ENCODE measurements around the gene PLPP3. TPM values are rescaled to one million over a fixed set of nuclear protein-coding genes. Genes with fewer than 3 reads are reported as not detected.
A peak's percentile ranks its signal among the peaks of the same experiment; 100 is the strongest.

The PLPP3 gene
- total and polyA plus RNA-seq, 2 of the 8 experiments (the other 6 are each of a cell fraction or from before 2014, with no cell fraction given) = 33.2 to 42.0 TPM

- Histone ChIP-seq H3K4me1 (replicated peaks in 1 of 4; ENCODE audit: control insufficient read depth in 3 of 4, insufficient read depth in 4 of 4, low read length in 3 of 4) (peaks cover 5 to 15% (median 12%) of the 10 kb centered on the region in 4 experiments; a peak in 6 of 7 replicates), H3K23me2 (ENCODE audit: low read depth, low read length) (peaks cover 6% of the 10 kb centered on the region), H4K8ac (ENCODE audit: extremely low read depth, insufficient read depth, low read length) (no peak overlapping the region), H2AK5ac (ENCODE audit: low read depth, low read length) (no peak overlapping the region), H3K9ac (replicated peaks in 1 of 4; ENCODE audit: extremely low read depth in 1 of 4, low read depth in 3 of 4, low read length in 3 of 4) (peak overlapping the region in 3 of 4 experiments; percentile 54 to 78 (median 72); a peak in 5 of 7 replicates), H2AFZ (ENCODE audit: low read length) (no peak overlapping the region), H3K9me3 (ENCODE audit: insufficient read depth in 2 of 2, low read depth in 1 of 2, low read length in 1 of 2) (no peaks in the 10 kb centered on the region), H4K20me1 (replicated peaks in 1 of 2; ENCODE audit: control insufficient read depth in 1 of 2, insufficient read depth in 2 of 2, low read length in 2 of 2) (peaks cover 6% of the 10 kb centered on the region in 2 experiments), H4K5ac (ENCODE audit: insufficient read length, low read depth, low read length) (no peak overlapping the region), H3K79me2 (ENCODE audit: control insufficient read depth in 1 of 2, insufficient read depth in 2 of 2, low read length in 2 of 2) (peaks cover 50 to 68% of the 10 kb centered on the region in 2 experiments), H4K91ac (replicated peaks; ENCODE audit: insufficient read length, low read length) (no peak overlapping the region), H2BK15ac (ENCODE audit: low read length) (no peak overlapping the region), H3K27ac (ENCODE audit: low read depth, low read length) (no peak overlapping the region), H3K18ac (ENCODE audit: extremely low read depth, low read length) (peak overlapping the region; percentile 26; the same call in 1 of the 2 replicates), H3K56ac (replicated peaks; ENCODE audit: insufficient read length, low read depth, low read length) (no peak overlapping the region), H2BK120ac (replicated peaks; ENCODE audit: low read depth, low read length) (peak overlapping the region; percentile 8), H3K4me3 (ENCODE audit: extremely low read depth in 1 of 4, insufficient read depth in 2 of 4, low read depth in 3 of 4, low read length in 4 of 4) (peak overlapping the region; percentile 79 to 98 (median 93)), H3K4ac (replicated peaks; ENCODE audit: insufficient read length, low read depth, low read length) (no peak overlapping the region), H3K4me2 (ENCODE audit: insufficient read depth in 1 of 2, low read depth in 2 of 2, low read length in 2 of 2) (peak overlapping the region; percentile 77), H3K36me3 (ENCODE audit: control insufficient read depth in 2 of 4, insufficient read depth in 4 of 4, low read length in 3 of 4) (peaks cover 0 to 6% (median 0%) of the 10 kb centered on the region in 4 experiments; a peak in 1 of 8 replicates), H2BK5ac (ENCODE audit: low read depth, low read length) (no peak overlapping the region), H3K79me1 (ENCODE audit: low read depth, low read length) (no peaks in the 10 kb centered on the region), H2BK20ac (ENCODE audit: low read length) (0 out of 2 replicates have a peak overlapping the region, but pooled peaks have one; percentile 2), H3K14ac (ENCODE audit: insufficient read length) (no peak overlapping the region), H3K27me3 (replicated peaks in 1 of 4; ENCODE audit: control insufficient read depth in 3 of 4, extremely low read depth in 1 of 4, insufficient read depth in 3 of 4, low read length in 3 of 4) (no peaks in the 10 kb centered on the region), H2BK12ac (ENCODE audit: low read depth, low read length) (peak overlapping the region; percentile 62; the same call in 1 of the 2 replicates), H3K23ac (ENCODE audit: insufficient read length) (no peak overlapping the region)
- POLR2A ChIA-PET (ENCODE audit: partially characterized antibody) = interaction anchor here (0.7 to 4.4 kb wide), 18 partner anchors 8 to 399 kb away, joined by 3 to 30 read pairs (median 4); no protein-coding TSS in a partner anchor
- TF ChIP-seq HDAC2 (IDR thresholded peaks at IDR 0.05; ENCODE audit: borderline replicate concordance in 1 of 2, low read depth in 2 of 2, low read length in 2 of 2) (0 out of 4 replicates have a peak, but pooled peaks of 1 of the 2 experiments have one; percentile 15), POLR2AphosphoS5 (IDR thresholded peaks at IDR 0.05; ENCODE audit: low read depth, low read length) (no peak)
- no peak for DNase-seq (ENCODE audit: low read depth in 1 of 2, low spot score in 2 of 2)
- 4% methylated on average over 12 of the region's 12 CpGs; no CpG with 5 or more reads in 1 of the 2 experiments for WGBS, 2 experiments (ENCODE audit: extremely low coverage in 1 of 2, insufficient coverage in 1 of 2, insufficient read length in 1 of 2, insufficient replicate concordance in 2 of 2, low coverage in 1 of 2, low lambda C conversion rate in 2 of 2, missing lambda C conversion rate in 1 of 2)
- FAIRE-seq = no peak
- CTCF ChIA-PET (ENCODE audit: partially characterized antibody) = interaction anchor here (0.5 to 4.2 kb wide), 41 partner anchors 11 to 1293 kb away, joined by 3 to 31 read pairs (median 4); no protein-coding TSS in a partner anchor
These were observed 1.8 kb downstream of the PLPP3 start for GRCh38 chr1:56577406-56578137.

Measured in H1 (cell line).